ENCODE measurements around the gene SLC9C1.

SLC9C1 gene

DNA sequence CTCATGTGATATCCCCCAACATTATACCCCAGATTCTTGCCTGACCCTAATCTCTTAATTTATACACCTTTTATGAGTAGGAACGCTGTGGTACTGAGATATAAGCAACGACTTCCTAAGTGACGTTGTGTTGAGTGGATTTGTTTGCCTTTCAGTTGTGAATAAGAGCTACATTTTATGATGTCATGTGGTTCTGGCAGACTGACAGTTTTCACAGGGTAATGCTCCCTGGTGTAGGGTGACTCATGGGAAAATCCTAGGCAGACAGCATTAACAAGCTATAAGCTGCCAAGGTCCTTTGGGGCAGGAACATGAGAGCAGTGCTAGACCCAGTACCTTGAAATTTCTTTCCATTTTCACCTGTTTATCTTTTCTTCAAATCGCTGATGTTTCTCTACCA lies 196.6 kb downstream of the SLC9C1 start:
- DNase-seq: no peak

DNA sequence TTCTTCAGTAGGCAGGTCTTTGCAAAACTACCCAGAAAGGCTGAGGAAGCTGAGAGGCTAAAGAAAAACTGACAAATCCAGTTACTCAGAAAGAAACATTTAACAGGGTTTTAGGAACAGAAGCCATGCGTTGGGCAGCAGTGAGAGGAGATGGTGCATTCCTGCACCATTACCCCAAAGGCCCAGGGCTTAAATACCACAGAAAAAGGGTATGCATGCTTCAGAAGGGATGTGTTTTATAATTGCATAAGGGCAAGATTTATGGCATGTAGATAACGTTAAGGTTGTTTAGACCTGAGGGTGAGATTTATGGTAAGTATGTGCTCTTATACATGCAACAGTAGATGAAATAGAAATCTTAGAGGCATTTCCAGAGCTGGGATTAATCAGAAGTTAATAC lies 197.8 kb downstream of the SLC9C1 start:
- DNase-seq: no peak

- DNase-seq: no peak
Observed at GRCh38 chr3:112095731-112096130, 198.3 kb downstream of the SLC9C1 start.

GRCh38 chr3:112093180-112093522 lies 200.9 kb downstream of the SLC9C1 start:
- no peak for DNase-seq

- DNase-seq: no peak
Observed at GRCh38 chr3:112092496-112093179, 201.4 kb downstream of the SLC9C1 start.

DNA sequence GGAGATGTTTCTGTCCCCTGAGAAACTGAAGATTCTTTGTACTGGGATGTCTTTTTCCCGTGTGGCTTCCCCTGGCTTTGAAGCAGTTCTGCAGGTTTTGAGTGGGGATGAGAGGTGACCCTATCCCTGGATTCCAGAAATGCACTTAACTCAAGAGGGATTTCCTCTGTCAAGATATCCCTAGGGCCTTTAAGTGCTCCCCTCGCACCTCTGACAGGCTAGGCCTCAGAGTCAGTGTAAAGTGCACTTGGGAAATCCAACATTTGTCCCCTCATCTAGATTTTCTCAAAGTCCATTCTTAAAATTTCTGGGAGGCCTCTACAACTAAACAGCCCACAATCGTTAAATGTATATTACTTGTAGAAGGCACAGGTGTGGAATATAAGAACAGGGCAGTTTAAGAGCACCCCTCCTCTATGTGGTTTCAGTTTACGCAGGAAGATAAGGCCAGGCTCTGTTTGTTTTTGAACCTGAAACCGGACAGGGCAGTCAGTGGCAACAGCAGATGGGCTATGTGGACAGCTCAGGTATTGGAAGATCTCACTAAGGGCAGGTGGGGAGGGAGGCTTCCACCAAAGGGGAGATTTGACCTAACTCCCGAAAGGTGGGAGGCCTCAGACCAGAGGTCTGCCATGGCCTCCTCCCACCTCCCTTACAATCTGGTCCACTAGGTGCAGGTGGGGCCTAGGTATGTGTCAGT lies 203.0 kb downstream of the SLC9C1 start:
- DNase-seq: no peak

Data from cerebellar nuclear complex (tissue), 1 donor.